ENCODE results near the gene IGFBP2. TPM values are rescaled to one million over a fixed set of nuclear protein-coding genes. Genes with fewer than 3 reads are reported as not detected.

IGFBP2 gene
- total and polyA plus RNA-seq, 9 of the 15 experiments (the other 6 are each of a cell fraction or from before 2014, with no cell fraction given), result 0.93 TPM; not detected in 8

GRCh38 chr2:216701544-216701943 is 68.3 kb downstream of the IGFBP2 start:
- H2AFZ ChIP-seq (ENCODE audit: low read depth, low read length), result no peak overlapping the region
- TF ChIP-seq NR3C1 (CRISPR knock-in tag; IDR thresholded peaks at IDR 0.05) (no peak), ZNF589 (CRISPR knock-in tag; IDR thresholded peaks at IDR 0.05; ENCODE audit: low read depth) (no peak), ZC3H11A (IDR thresholded peaks at IDR 0.05; ENCODE audit: low read depth, low read length) (no peak), KLF13 (tag; IDR thresholded peaks at IDR 0.05; ENCODE audit: borderline replicate concordance, low read depth) (no peak), ZNF445 (CRISPR knock-in tag; IDR thresholded peaks at IDR 0.05; ENCODE audit: low read depth) (no peak)
- TF ChIP-seq, protein P1, sequence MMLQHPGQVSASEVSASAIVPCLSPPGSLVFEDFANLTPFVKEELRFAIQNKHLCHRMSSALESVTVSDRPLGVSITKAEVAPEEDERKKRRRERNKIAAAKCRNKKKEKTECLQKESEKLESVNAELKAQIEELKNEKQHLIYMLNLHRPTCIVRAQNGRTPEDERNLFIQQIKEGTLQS (IDR thresholded peaks at IDR 0.05), result peak; percentile 32; the same call in 1 of the 2 replicates
- TF ChIP-seq, protein P1 (CRISPR knock-in tag; conservative IDR thresholded peaks at IDR 0.05), result no peak
- TF ChIP-seq, protein P2, sequence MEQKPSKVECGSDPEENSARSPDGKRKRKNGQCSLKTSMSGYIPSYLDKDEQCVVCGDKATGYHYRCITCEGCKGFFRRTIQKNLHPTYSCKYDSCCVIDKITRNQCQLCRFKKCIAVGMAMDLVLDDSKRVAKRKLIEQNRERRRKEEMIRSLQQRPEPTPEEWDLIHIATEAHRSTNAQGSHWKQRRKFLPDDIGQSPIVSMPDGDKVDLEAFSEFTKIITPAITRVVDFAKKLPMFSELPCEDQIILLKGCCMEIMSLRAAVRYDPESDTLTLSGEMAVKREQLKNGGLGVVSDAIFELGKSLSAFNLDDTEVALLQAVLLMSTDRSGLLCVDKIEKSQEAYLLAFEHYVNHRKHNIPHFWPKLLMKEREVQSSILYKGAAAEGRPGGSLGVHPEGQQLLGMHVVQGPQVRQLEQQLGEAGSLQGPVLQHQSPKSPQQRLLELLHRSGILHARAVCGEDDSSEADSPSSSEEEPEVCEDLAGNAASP (IDR thresholded peaks at IDR 0.05), result no peak
- no peaks in the 10 kb centered on the region for H3K79me2 ChIP-seq (ENCODE audit: control insufficient read depth, insufficient read depth, low read length)
- WGBS (ENCODE audit: insufficient coverage, low coverage, missing lambda C conversion rate), result 0% methylated on average over 7 of the region's 7 CpGs
- no peaks in the 10 kb centered on the region for H3K9me1 ChIP-seq (ENCODE audit: control insufficient read depth, insufficient read depth, low read length)
- no peak overlapping the region for H3K4me2 ChIP-seq (ENCODE audit: insufficient read depth, low read length)
- no peak overlapping the region for H3K4me3 ChIP-seq
- H3K27me3 ChIP-seq (ENCODE audit: control insufficient read depth in 2 of 2, insufficient read depth in 2 of 2, low read length in 2 of 2), result no peaks in the 10 kb centered on the region; a peak in 1 of 5 replicates
- FAIRE-seq (no peak), ATAC-seq (no peak), DNase-seq (ENCODE audit: extremely low read depth in 1 of 4, low spot score in 3 of 4) (no peak)
- intact Hi-C loops (cut with micrococcal nuclease) (no loop called here), in situ Hi-C loops (cut with MboI) (no loop called here)
- no peaks in the 10 kb centered on the region; a peak in 3 of 5 replicates for H3K4me1 ChIP-seq (replicated peaks in 1 of 2; ENCODE audit: control insufficient read depth in 2 of 2, insufficient read depth in 2 of 2, low read length in 2 of 2)
- H3K27ac ChIP-seq (ENCODE audit: extremely low read depth, low read depth, low read length), result no peak overlapping the region
- ChIA-PET CTCF (ENCODE audit: low intra/inter-chr PET ratio) (no interaction called here), POLR2A (no interaction called here)
- no peaks in the 10 kb centered on the region for H3K36me3 ChIP-seq (ENCODE audit: control insufficient read depth, insufficient read depth, low read length)
- no peaks in the 10 kb centered on the region for H4K20me1 ChIP-seq (replicated peaks; ENCODE audit: control insufficient read depth, insufficient read depth, low read length)
- no peaks in the 10 kb centered on the region for H3K9me3 ChIP-seq (replicated peaks; ENCODE audit: control insufficient read depth, insufficient read depth, low read depth, low read length)
- no TSS peak for BruUV-seq (replicated peaks)
- no peak overlapping the region for H3K9ac ChIP-seq (ENCODE audit: insufficient read depth in 1 of 2, low read depth in 2 of 2, low read length in 2 of 2)
